H9 (cell line): ENCODE data around the gene IDUA. TPM values are rescaled to one million over a fixed set of nuclear protein-coding genes. Genes with fewer than 3 reads are reported as not detected.

Experiments used
- DNase-seq: peaks from one replicate; pipeline ENCODE4 v3.0.0-alpha.2; 2017
- H2AFZ ChIP-seq: one replicate; pipeline ENCODE4 v1.6.1; 2013; ENCODE audit warnings: mild to moderate bottlenecking, low read length, control low read depth, moderate library complexity
- H2AK5ac ChIP-seq: 2 replicates; pipeline ENCODE4 v1.6.1; 2013; ENCODE audit warnings: low read length, control low read depth, mixed read lengths; ENCODE audit not compliant: insufficient read length
- H2BK120ac ChIP-seq: one replicate; pipeline ENCODE4 v1.6.1; 2013; ENCODE audit warnings: low read depth, mild to moderate bottlenecking, low read length, control low read depth, inconsistent platforms; ENCODE audit not compliant: poor library complexity, severe bottlenecking
- H2BK12ac ChIP-seq: 2 replicates; pipeline ENCODE4 v1.6.1; 2013; ENCODE audit warnings: low read length, control low read depth, mixed read lengths, low read depth; ENCODE audit not compliant: insufficient read length
- H2BK15ac ChIP-seq: 2 replicates; pipeline ENCODE4 v1.6.1; 2013; ENCODE audit warnings: low read depth, low read length, control low read depth
- H2BK20ac ChIP-seq: one replicate; pipeline ENCODE4 v1.6.1; 2013; ENCODE audit warnings: low read depth, mild to moderate bottlenecking, low read length, control low read depth, inconsistent platforms; ENCODE audit not compliant: poor library complexity, severe bottlenecking
- H2BK5ac ChIP-seq: 2 replicates; pipeline ENCODE4 v1.6.1; 2013; ENCODE audit warnings: low read length, control low read depth, mixed read lengths; ENCODE audit not compliant: insufficient read length
- H3K14ac ChIP-seq: 2 replicates; pipeline ENCODE4 v1.6.1; 2013; ENCODE audit warnings: low read length, control low read depth; ENCODE audit not compliant: insufficient read depth
- H3K18ac ChIP-seq: 2 replicates; pipeline ENCODE4 v1.6.1; 2013; ENCODE audit warnings: low read depth, mild to moderate bottlenecking, mixed read lengths, low read length, control low read depth; ENCODE audit not compliant: insufficient read length
- H3K23ac ChIP-seq: 2 replicates; pipeline ENCODE4 v1.6.1; 2013; ENCODE audit warnings: low read length, control low read depth, mixed read lengths, low read depth; ENCODE audit not compliant: insufficient read length
- H3K23me2 ChIP-seq: 2 replicates; pipeline ENCODE4 v1.6.1; 2013; ENCODE audit warnings: low read depth, mild to moderate bottlenecking, mixed read lengths, low read length, control low read depth; ENCODE audit not compliant: insufficient read length, poor library complexity, severe bottlenecking
- H3K27ac ChIP-seq: 2 replicates; pipeline ENCODE4 v1.5.1; 2013; ENCODE audit warnings: low read length, control low read depth, mixed read lengths, low read depth; ENCODE audit not compliant: insufficient read length
- H3K27me3 ChIP-seq: 2 replicates; pipeline ENCODE4 v1.6.1; 2013; ENCODE audit warnings: low read length, control low read depth, inconsistent platforms; ENCODE audit not compliant: insufficient read depth
- H3K4ac ChIP-seq: 2 replicates; pipeline ENCODE4 v1.6.1; 2013; ENCODE audit warnings: low read depth, mild to moderate bottlenecking, control low read depth, inconsistent platforms, low read length, moderate library complexity
- H3K4me1 ChIP-seq: 2 replicates; pipeline ENCODE4 v1.6.1; 2013; ENCODE audit warnings: low read length, control low read depth, inconsistent platforms; ENCODE audit not compliant: insufficient read depth
- H3K4me2 ChIP-seq: 2 replicates; pipeline ENCODE4 v1.6.1; 2013; ENCODE audit warnings: low read length, control low read depth, mixed read lengths; ENCODE audit not compliant: insufficient read length, insufficient read depth
- H3K56ac ChIP-seq: 2 replicates; pipeline ENCODE4 v1.6.1; 2013; ENCODE audit warnings: low read depth, mild to moderate bottlenecking, mixed read lengths, low read length, control low read depth; ENCODE audit not compliant: insufficient read length
- H3K79me1 ChIP-seq: 2 replicates; pipeline ENCODE4 v1.6.1; 2013; ENCODE audit warnings: low read depth, mild to moderate bottlenecking, moderate library complexity, low read length, control low read depth, inconsistent platforms; ENCODE audit not compliant: insufficient read depth, poor library complexity, severe bottlenecking
- H3K79me2 ChIP-seq: 2 replicates; pipeline ENCODE4 v1.6.1; 2013; ENCODE audit warnings: low read length, control low read depth, inconsistent platforms; ENCODE audit not compliant: insufficient read depth
- H3K9ac ChIP-seq: 2 replicates; pipeline ENCODE4 v1.6.1; 2013; ENCODE audit warnings: low read length, control low read depth, mixed read lengths; ENCODE audit not compliant: insufficient read length; ENCODE audit errors: extremely low read depth
- H3K9me3 ChIP-seq: one replicate; pipeline ENCODE4 v1.6.1; 2013; ENCODE audit warnings: low read depth, low read length, inconsistent platforms; ENCODE audit not compliant: control insufficient read depth
- H3T11ph ChIP-seq: one replicate; pipeline ENCODE4 v1.6.1; 2013; ENCODE audit warnings: mild to moderate bottlenecking, low read length, control low read depth, inconsistent platforms
- H4K20me1 ChIP-seq: one replicate; pipeline ENCODE4 v1.6.1; 2013; ENCODE audit not compliant: control insufficient read depth, insufficient read length, insufficient read depth
- H4K5ac ChIP-seq: 2 replicates; pipeline ENCODE4 v1.6.1; 2013; ENCODE audit warnings: low read depth, mild to moderate bottlenecking, mixed read lengths, low read length, control low read depth; ENCODE audit not compliant: insufficient read length
- H4K8ac ChIP-seq: replicated peaks from 2 replicates; pipeline ENCODE4 v1.6.1; 2013; ENCODE audit warnings: low read length, control low read depth, mixed read lengths, low read depth; ENCODE audit not compliant: insufficient read length
- H4K91ac ChIP-seq: 2 replicates; pipeline ENCODE4 v1.6.1; 2013; ENCODE audit warnings: low read depth, mild to moderate bottlenecking, moderate library complexity, mixed read lengths, low read length, control low read depth; ENCODE audit not compliant: insufficient read length
- H3K27ac Mint-ChIP-seq, 3 experiments: 2 replicates in 2 of 3; 3 replicates in 1 of 3; pipeline ENCODE4 v1.8.0; 2020 to 2021; ENCODE audit warnings: mixed read lengths in 3 of 3, mild to moderate bottlenecking in 1 of 3, moderate library complexity in 1 of 3
- H3K27me3 Mint-ChIP-seq: 2 replicates; pipeline ENCODE4 v1.8.0; 2021; ENCODE audit warnings: low read depth, mild to moderate bottlenecking, moderate library complexity, mixed read lengths
- H3K36me3 Mint-ChIP-seq, 3 experiments: 2 replicates in 2 of 3; 3 replicates in 1 of 3; pipeline ENCODE4 v1.8.0; 2020 to 2021; ENCODE audit warnings: low read depth in 3 of 3, mixed read lengths in 3 of 3; ENCODE audit not compliant: insufficient read depth in 1 of 3
- H3K4me1 Mint-ChIP-seq, 2 experiments: 2 replicates each; pipeline ENCODE4 v1.8.0; 2020; ENCODE audit warnings: mixed read lengths in 2 of 2
- H3K4me3 Mint-ChIP-seq, 2 experiments: 2 replicates in 1 of 2; 3 replicates in 1 of 2; pipeline ENCODE4 v1.8.0; 2020 to 2021; ENCODE audit warnings: mild to moderate bottlenecking in 2 of 2, mixed read lengths in 2 of 2, moderate library complexity in 1 of 2
- H3K9me3 Mint-ChIP-seq, 2 experiments: 2 replicates in 1 of 2; 3 replicates in 1 of 2; pipeline ENCODE4 v1.8.0; 2020; ENCODE audit warnings: mild to moderate bottlenecking in 2 of 2, mixed read lengths in 2 of 2, moderate library complexity in 1 of 2
- CTCF ChIP-seq: fragments of 200-600 bp; sonication (generic); conservative IDR thresholded peaks from 3 replicates; pipeline ENCODE4 v1.8.0; 2021; ENCODE audit warnings: antibody characterized with exemption, mild to moderate bottlenecking
- WGBS: extraction: QIAGEN DNeasy Blood & Tissue Kit; methylation state at CpG from one replicate; pipeline ENCODE4 v1.1.7; 2013; ENCODE audit warnings: missing lambda C conversion rate, low lambda C conversion rate, mixed read lengths; ENCODE audit not compliant: insufficient read length; ENCODE audit errors: extremely low coverage; 5-methylcytosine and 5-hydroxymethylcytosine counted together
- total RNA-seq: library from RNA; stranded (reverse); gene quantifications from 2 replicates; pipeline ENCODE4 v1.2.1, GENCODE V29; 2021

IDUA gene
- total RNA-seq, 1 experiment from 2014 or later = 14.5 TPM

- WGBS = no CpG with 5 or more reads among the region's 26 CpGs
- no peaks in the 10 kb centered on the region for H3K27me3 ChIP-seq
- no peak overlapping the region for H4K91ac ChIP-seq
- H3K79me1 ChIP-seq = no peaks in the 10 kb centered on the region
- no peak overlapping the region for H2AK5ac ChIP-seq
- no peak overlapping the region for H2AFZ ChIP-seq
- no peaks in the 10 kb centered on the region for H3K4me1 ChIP-seq
- H3K4ac ChIP-seq = no peak overlapping the region
- H3K56ac ChIP-seq = no peak overlapping the region
- H4K5ac ChIP-seq = no peak overlapping the region
- H4K8ac ChIP-seq = no peak overlapping the region
- H3K14ac ChIP-seq = no peak overlapping the region
- no peak overlapping the region for H3T11ph ChIP-seq
- H3K9ac ChIP-seq = no peak overlapping the region
- H3K18ac ChIP-seq = no peak overlapping the region
- no peak overlapping the region for H3K27ac Mint-ChIP-seq
- no peaks in the 10 kb centered on the region for H3K9me3 Mint-ChIP-seq
- no peak overlapping the region for H3K27ac ChIP-seq
- H2BK120ac ChIP-seq = no peak overlapping the region
- H2BK12ac ChIP-seq = no peak overlapping the region
- H2BK15ac ChIP-seq = no peak overlapping the region
- no peaks in the 10 kb centered on the region for H3K23me2 ChIP-seq
- H3K4me3 Mint-ChIP-seq = no peak overlapping the region
- no peak for TF ChIP-seq CTCF
- no peak overlapping the region for H3K4me2 ChIP-seq
- H2BK5ac ChIP-seq = no peak overlapping the region
- no peaks in the 10 kb centered on the region for H4K20me1 ChIP-seq
- H3K36me3 Mint-ChIP-seq = no peaks in the 10 kb centered on the region
- peaks cover 4 to 12% of the 10 kb centered on the region in 2 experiments for H3K4me1 Mint-ChIP-seq
- H3K27me3 Mint-ChIP-seq = no peaks in the 10 kb centered on the region; the same call in 1 of the 2 replicates
- no peak overlapping the region for H3K23ac ChIP-seq
- no peaks in the 10 kb centered on the region for H3K79me2 ChIP-seq
- DNase-seq = no peak
- H2BK20ac ChIP-seq = no peak overlapping the region
- no peaks in the 10 kb centered on the region for H3K9me3 ChIP-seq
These were observed 50.3 kb downstream of the IDUA start for GRCh38 chr4:1036976-1037810.
